Measurements from ENCODE around the gene AP1M1.
"Not testable (repeated sequence)": the region's sequence is repeated elsewhere in the genome, so short reads cannot be mapped to it uniquely, and the experiment has no call there.

The AP1M1 gene

GRCh38 chr19:16197622-16198369, at the start of gene AP1M1:
AP1M1 (plus strand) TSS chr19:16197911; CDS start chr19:16198027, 116 bp downstream.
- peak; percentile 86 to 91 for DNase-seq

GRCh38 chr19:16148443-16149229, 49.1 kb upstream of the AP1M1 start:
- no peak for DNase-seq

DNA sequence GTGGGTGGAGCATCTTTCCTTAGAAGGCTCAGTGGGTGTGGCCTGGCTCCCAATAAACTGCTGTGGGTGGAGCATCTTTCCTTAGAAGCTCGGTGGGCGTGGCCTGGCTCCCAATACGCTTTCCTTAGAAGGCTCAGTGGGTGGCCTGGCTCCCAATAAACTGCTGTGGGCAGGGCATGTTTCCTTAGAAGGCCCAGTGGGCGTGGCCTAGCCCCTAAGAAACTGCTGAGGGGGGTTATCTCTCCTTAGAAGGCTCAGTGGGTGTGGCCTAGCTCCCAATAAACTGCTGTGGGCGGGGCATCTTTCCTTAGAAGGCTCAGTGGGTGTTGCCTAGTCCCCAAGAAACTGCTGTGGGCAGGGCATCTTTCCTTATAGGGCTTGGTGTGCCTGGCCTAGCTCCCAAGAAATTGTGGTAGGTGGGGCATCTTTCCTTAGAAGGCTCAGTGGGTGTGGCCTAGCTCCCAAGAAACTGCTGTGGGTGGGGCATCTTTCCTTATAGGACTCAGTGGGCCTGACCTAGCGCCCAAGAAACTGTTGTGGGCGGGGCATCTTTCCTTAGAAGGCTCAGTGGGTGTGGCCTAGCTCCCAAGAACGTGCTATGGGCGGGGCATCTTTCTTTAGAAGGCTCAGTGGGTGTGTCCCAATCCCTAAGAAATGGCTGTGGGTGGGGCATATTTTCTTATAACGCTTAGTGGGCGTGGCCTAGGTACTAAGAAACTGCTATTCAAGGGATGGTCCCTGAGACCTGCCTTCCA, 44.0 kb upstream of the AP1M1 start:
- DNase-seq: no peak

GRCh38 chr19:16154557-16154956, 43.2 kb upstream of the AP1M1 start:
- DNase-seq: no peak

DNA sequence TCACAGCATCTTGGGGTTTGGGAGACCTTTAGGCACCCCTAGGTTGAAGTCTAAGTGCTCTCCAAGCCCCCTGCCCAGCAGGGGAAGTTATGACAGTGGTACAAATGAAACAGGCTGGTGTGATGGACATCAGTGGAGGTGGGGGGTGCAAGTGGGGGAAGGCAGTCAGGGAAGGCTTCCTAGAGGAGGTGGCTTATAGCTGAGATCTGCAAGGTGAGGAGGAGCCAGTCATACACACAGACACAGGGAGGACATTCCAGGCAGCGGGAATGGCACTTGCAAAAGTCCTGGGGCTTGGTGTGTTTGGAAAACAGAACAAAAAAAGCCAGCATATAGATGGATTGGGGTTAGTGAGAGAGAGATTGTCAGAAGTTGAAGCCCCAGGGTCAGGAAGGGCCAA, 42.6 kb upstream of the AP1M1 start:
- DNase-seq: no peak

DNA sequence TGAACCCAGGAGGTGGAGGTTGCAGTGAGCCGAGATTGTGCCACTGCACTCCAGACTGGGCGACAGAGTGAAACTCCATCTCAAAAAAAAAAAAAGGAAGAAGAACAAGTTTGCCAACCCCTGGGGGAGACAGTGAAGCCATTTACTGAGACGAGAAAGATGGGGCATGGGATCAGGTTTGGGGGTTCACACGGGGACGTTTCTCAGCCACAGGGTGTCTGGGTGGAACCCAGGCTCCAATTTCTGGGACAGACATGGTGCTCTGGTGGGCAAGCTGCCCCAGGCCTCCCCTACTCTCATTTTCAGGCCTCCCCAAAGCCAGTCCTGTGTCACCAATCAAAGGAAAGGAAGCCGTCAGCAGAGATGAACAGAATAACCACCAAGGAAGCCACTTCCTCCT, 40.8 kb upstream of the AP1M1 start:
- no peak for DNase-seq

DNA sequence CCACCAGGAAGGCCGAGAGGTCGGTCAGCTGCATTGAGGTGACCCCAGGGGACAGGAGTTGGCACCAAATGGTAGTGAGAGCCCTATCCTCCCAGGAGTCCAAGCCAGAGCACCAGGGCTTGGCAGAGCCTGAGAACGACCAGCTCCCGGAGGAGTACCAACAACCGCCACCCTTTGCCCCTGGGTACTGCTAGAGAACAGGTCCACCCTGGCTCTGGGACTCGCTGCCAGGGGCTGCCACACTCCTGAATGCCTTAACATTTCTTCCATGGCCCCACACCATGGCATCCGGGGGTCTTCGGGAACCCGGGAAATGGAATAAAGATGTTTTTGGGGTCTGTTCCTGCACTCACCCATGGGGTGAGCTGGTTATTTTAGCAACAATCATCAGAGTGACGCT, 40.1 kb upstream of the AP1M1 start:
- DNase-seq: no peak

DNA sequence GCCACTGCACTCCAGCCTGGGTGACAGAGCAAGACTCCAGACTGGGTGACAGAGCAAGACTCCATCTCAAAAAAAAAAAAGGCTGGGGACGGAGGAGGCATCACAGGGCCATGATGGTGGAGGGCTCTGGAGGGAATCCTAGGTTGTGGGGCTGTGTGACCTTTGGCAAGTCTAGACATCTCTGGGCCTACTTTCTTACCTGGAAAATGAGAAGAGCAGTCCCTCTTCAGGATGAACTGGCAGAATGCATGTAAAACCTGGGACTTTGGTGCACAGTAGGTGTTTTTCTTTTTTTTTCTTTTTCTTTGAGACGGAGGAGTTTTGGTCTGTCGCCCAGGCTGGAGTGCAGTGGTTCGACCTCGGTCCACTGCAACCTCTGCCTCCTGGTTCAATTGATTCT, 38.1 kb upstream of the AP1M1 start:
- DNase-seq: no peak

- no peak for DNase-seq
Observed at GRCh38 chr19:16160445-16160942, 37.2 kb upstream of the AP1M1 start.

DNA sequence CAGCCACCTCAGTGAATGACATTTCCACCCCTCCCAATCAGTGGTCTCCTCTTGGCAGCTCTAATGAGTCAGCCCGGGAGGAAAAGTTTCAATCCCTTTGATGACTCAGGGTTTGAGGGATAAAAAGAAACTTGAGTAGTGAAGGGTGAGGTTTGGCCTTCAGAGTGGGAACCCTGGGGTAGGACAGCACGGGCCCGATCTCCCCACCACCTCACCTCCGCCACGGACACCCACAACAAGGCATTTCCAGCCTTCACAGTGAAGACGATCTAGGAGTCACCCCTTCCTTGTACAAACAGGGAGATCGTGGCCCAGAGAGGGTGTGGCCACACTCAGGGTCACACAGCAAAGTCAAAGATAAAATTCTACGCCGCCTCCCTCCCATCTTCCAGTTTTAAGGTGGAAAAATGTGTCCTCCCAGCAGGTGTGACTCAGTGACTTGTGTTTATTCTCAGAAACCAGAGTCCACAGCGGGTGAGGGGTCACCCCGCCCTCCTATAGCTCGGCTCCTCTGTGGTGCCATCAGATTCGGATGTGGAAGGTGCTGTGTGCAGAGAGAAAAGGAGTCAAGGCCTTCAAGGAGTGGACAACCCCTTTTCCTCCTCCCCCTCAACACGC, 36.7 kb upstream of the AP1M1 start:
- no peak for DNase-seq

- no peak for DNase-seq
Observed at GRCh38 chr19:16161840-16162239, 35.9 kb upstream of the AP1M1 start.

DNA sequence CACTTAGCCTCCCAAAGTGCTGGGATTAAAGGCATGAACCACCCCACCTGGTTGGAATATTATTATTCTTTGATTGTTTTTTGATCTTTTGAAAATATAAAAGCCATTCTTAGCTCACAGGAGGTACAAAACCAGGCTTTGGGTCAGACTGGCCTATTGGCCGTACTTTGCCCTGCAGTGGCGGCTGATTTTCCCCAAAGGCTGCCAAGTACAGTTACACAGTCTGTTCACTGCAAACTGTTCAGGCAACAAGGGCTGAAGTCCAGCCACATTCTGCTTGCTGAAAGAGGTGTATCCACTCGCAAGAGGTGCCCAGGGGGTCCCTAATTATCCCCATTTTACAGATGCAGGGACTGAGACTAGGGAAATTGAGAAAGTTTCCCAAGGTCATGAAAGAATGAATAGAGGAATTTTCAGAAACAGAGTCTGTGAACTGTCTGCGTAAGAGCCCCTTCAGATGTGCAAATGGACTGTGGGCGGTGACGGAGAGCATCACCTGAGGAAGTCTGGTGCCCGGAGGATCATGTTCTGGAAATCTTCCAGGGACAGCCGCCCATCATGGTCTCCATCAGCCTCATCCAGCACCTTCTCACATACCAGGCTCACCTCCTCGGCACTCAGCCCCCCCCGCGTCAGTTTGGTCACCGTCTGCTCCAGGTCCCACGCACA, 33.4 kb upstream of the AP1M1 start:
- DNase-seq: no peak

GRCh38 chr19:16166417-16166816, 31.3 kb upstream of the AP1M1 start:
- no peak for DNase-seq

DNA sequence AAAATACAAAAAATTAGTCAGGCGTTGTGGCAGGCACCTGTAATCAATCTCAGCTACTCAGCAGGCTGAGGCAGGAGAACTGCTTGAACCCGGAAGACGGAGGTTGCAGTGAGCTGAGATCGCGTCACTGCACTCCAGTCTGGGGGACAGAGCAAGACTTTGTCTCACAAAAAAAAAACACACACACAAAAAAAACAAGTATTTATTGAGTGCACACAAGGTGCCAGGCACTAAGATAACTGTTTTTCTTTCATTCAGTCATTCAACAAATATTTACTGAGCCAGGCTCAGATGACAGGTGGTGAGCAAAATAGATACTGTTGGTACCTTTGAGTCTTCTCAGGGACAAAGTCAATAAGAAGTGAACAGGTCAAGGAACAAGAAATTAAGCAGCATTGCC, 30.7 kb upstream of the AP1M1 start:
- no peak for DNase-seq

GRCh38 chr19:16168465-16169081, 29.1 kb upstream of the AP1M1 start:
- DNase-seq: no peak

DNA sequence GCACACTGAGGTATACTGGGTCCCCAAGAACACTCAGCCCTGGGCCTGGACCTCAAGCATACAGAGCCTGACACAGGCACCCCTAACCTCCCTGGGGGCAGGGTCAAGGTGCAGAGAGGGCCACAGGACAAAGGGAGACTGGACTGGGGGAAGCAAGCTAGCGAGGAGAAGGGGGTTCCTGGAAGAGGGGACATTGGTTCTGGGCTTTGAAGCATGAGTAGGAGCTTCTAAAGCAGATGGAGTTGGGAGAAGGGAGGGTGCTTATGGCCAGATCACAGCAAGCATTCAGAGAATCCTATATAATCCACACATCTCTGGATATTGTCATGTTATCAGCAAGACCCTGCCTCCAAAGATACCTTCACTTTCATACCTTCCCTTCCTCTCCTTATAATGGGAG, 27.6 kb upstream of the AP1M1 start:
- DNase-seq: no peak

GRCh38 chr19:16175954-16176353, 21.8 kb upstream of the AP1M1 start:
- DNase-seq: no peak

DNA sequence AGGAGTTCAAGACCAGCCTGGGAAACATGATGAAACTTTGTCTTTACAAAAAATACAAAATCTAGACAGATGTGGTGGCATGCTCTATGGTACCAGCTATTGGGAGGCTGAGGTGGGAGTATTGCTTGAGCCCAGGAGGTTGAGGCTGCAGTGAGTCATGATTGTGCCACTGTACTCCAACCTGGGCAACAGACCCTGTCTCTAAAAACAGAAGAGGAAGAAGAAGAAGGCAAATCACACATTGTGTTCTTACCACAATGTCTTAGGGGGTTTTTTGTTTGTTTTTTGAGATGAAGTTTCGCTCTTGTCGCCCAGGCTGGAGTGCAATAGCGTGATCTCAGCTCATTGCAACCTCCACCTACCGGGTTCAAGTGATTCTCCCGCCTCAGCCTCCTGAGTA, 18.8 kb upstream of the AP1M1 start:
- DNase-seq: not testable (repeated sequence)

DNA sequence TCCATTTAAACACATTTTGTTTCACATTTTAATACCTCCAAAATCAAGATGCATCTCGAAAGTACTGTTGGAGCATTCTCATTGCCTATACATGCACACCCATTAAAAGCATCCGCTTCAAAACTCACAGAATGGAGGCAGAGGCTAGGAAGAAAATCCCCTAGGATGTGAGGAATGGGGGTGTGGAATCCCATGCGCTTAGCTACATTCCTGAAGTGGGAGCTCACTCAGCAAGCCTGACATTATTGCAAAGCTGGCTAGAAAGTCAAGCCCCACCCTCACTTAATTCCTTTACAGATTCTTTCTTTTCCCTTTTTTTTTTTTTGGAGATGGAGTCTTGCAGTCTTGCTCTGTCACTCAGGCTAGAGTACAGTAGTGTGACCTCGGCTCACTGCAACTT, 17.1 kb upstream of the AP1M1 start:
- DNase-seq: no peak

DNA sequence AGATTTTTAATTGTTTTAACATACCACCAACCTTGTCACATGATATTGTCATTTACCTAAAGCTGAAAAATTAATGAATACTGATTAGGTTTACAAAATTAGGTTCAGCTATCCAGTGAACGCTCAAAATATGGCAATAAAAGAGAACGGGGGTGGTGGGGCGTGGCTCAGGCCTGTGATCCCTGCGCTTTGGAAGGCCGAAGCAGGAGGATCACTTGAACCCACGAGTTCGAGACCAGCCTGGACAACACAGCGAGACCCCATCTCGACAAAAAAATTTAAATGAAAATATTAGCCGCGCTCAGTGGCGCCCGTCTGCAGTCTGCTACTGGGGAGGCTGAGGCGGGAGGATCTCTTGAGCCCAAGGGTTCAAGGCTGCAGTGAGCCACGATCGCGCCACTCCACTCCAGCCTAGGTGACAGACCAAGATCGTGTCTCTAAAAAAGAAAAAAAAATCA, 13.0 kb upstream of the AP1M1 start:
- no peak for DNase-seq

GRCh38 chr19:16185123-16185767, 12.5 kb upstream of the AP1M1 start, which contains the start of gene FAM32A:
FAM32A (plus strand) TSS chr19:16185410; CDS start chr19:16185443, 33 bp downstream.
- peak; percentile 89 to 94 for DNase-seq

Measured in NCI-H1930 (cell line).